PC-9 (cell line): ENCODE results near the gene THEMIS. TPM values are rescaled to one million over a fixed set of nuclear protein-coding genes. Genes with fewer than 3 reads are reported as not detected.

Experiments
- BruUV-seq: library from RNA; stranded (reverse); fragments of 400-500 nt; replicated peaks from 2 replicates; lab custom pipeline; 2021; lab: Mats Ljungman, UMichigan
- CTCF ChIA-PET: fragments of 300-600 bp; sonication (Branson Sonifier 250); formaldehyde crosslinking; loops from one replicate; lab custom pipeline; 2022; ENCODE audit warnings: antibody characterized with exemption; lab: Charles Lee
- POLR2A ChIA-PET: fragments of 300-600 bp; sonication (Branson Sonifier 250); formaldehyde crosslinking; loops from one replicate; lab custom pipeline; 2022; ENCODE audit warnings: antibody characterized with exemption; ENCODE audit not compliant: unreplicated experiment; lab: Charles Lee
- DNase-seq, 2 experiments: peaks; one replicate each; pipeline versions ENCODE4 v3.0.0 to v3.0.0-alpha.2; 2015 to 2022; ENCODE audit warnings: mixed read lengths in 1 of 2
- H2AFZ ChIP-seq: fragments of 200-600 bp; sonication (generic); 2 replicates; pipeline ENCODE4 v1.8.1; 2017; ENCODE audit warnings: antibody characterized with exemption
- H3F3A ChIP-seq: fragments of 200-600 bp; sonication (generic); 2 replicates; pipeline ENCODE4 v1.8.1; 2017; ENCODE audit warnings: antibody characterized with exemption, mild to moderate bottlenecking, low read depth; ENCODE audit not compliant: insufficient read depth
- H3K27ac ChIP-seq: fragments of 200-600 bp; sonication (generic); 2 replicates; pipeline ENCODE4 v1.6.1; 2016; ENCODE audit warnings: mixed run types
- H3K27me3 ChIP-seq: fragments of 200-600 bp; sonication (generic); 2 replicates; pipeline ENCODE4 v1.6.1; 2016; ENCODE audit warnings: low read depth, mixed run types; ENCODE audit not compliant: insufficient read depth
- H3K36me3 ChIP-seq: fragments of 200-600 bp; sonication (generic); 2 replicates; pipeline ENCODE4 v1.6.1; 2016; ENCODE audit warnings: low read depth, mixed run types
- H3K4me1 ChIP-seq: fragments of 200-600 bp; sonication (generic); replicated peaks from 2 replicates; pipeline ENCODE4 v1.6.1; 2016; ENCODE audit warnings: mixed run types; ENCODE audit not compliant: insufficient read depth
- H3K4me2 ChIP-seq: fragments of 200-600 bp; sonication (generic); 2 replicates; pipeline ENCODE4 v1.6.1; 2017; ENCODE audit warnings: mixed run types
- H3K4me3 ChIP-seq: fragments of 200-600 bp; sonication (generic); 2 replicates; pipeline ENCODE4 v1.6.1; 2016; ENCODE audit warnings: mixed run types
- H3K79me2 ChIP-seq: fragments of 200-600 bp; sonication (generic); 2 replicates; pipeline ENCODE4 v1.6.1; 2017; ENCODE audit warnings: low read depth, mixed run types
- H3K9me2 ChIP-seq: fragments of 200-600 bp; sonication (generic); 2 replicates; pipeline ENCODE4 v1.8.1; 2017; ENCODE audit warnings: mild to moderate bottlenecking; ENCODE audit not compliant: insufficient read depth
- H3K9me3 ChIP-seq: fragments of 200-600 bp; sonication (generic); 2 replicates; pipeline ENCODE4 v1.8.1; 2016; ENCODE audit warnings: low read depth; ENCODE audit not compliant: insufficient read depth
- H4K20me1 ChIP-seq: fragments of 200-600 bp; sonication (generic); 2 replicates; pipeline ENCODE4 v1.8.1; 2017; ENCODE audit not compliant: insufficient read depth
- CTCF ChIP-seq: fragments of 200-600 bp; sonication (generic); conservative IDR thresholded peaks from 2 replicates; pipeline ENCODE4 v1.6.1; 2017; ENCODE audit warnings: mixed run types, antibody characterized with exemption, mild to moderate bottlenecking, moderate library complexity
- EZH2 ChIP-seq: fragments of 200-600 bp; sonication (generic); IDR thresholded peaks from 2 replicates; pipeline ENCODE4 v1.8.0; 2017; ENCODE audit warnings: antibody characterized with exemption, low read depth
- intact Hi-C: fragments of 100-400 bp; cut with micrococcal nuclease; formaldehyde crosslinking; loops from one replicate; pipeline ENCODE4 v1.10.0; 2022; ENCODE audit not compliant: unreplicated experiment
- total RNA-seq: library from RNA; stranded (reverse); gene quantifications from 2 replicates; pipeline ENCODE4 v1.2.3, GENCODE V29; 2021

Gene THEMIS
- total RNA-seq, 1 experiment from 2014 or later: not detected

GRCh38 chr6:127934956-127935355 lies 34.1 kb upstream of the THEMIS start:
- Histone ChIP-seq H3F3A (peaks cover 12% of the 10 kb centered on the region; the same call in 1 of the 2 replicates), H3K79me2 (no peaks in the 10 kb centered on the region), H3K27me3 (no peaks in the 10 kb centered on the region), H2AFZ (no peak overlapping the region), H3K9me3 (peaks cover 7% of the 10 kb centered on the region; the same call in 1 of the 2 replicates), H3K4me1 (peaks cover 21% of the 10 kb centered on the region), H3K9me2 (no peaks in the 10 kb centered on the region), H3K36me3 (no peaks in the 10 kb centered on the region), H3K27ac (no peak overlapping the region), H4K20me1 (no peaks in the 10 kb centered on the region), H3K4me2 (no peak overlapping the region), H3K4me3 (no peak overlapping the region)
- TF ChIP-seq EZH2 (no peak), CTCF (no peak)
- CTCF ChIA-PET: no interaction called here
- POLR2A ChIA-PET: no interaction called here
- no TSS peak for BruUV-seq
- no peak for DNase-seq
- intact Hi-C loops: no loop called here

GRCh38 chr6:127933852-127934840 lies 33.3 kb upstream of the THEMIS start:
- no peak overlapping the region for H3K4me2 ChIP-seq
- intact Hi-C loops: no loop called here
- H4K20me1 ChIP-seq: no peaks in the 10 kb centered on the region
- peaks cover 7% of the 10 kb centered on the region; the same call in 1 of the 2 replicates for H3K9me3 ChIP-seq
- no peaks in the 10 kb centered on the region for H3K79me2 ChIP-seq
- no TSS peak for BruUV-seq
- no peaks in the 10 kb centered on the region for H3K36me3 ChIP-seq
- H3K9me2 ChIP-seq: no peaks in the 10 kb centered on the region
- H3K27me3 ChIP-seq: no peaks in the 10 kb centered on the region
- CTCF ChIA-PET: no interaction called here
- no peak for TF ChIP-seq CTCF
- no peak for TF ChIP-seq EZH2
- H2AFZ ChIP-seq: no peak overlapping the region
- H3K27ac ChIP-seq: no peak overlapping the region
- peaks cover 13% of the 10 kb centered on the region for H3K4me1 ChIP-seq
- no peak for DNase-seq
- POLR2A ChIA-PET: no interaction called here
- H3K4me3 ChIP-seq: no peak overlapping the region
- H3F3A ChIP-seq: peaks cover 5% of the 10 kb centered on the region; the same call in 1 of the 2 replicates

GRCh38 chr6:127933137-127933536 lies 32.3 kb upstream of the THEMIS start:
- no peaks in the 10 kb centered on the region for H3K27me3 ChIP-seq
- CTCF ChIA-PET: no interaction called here
- intact Hi-C loops: no loop called here

More at GRCh38 chr6:127933137-127933536, 32.3 kb upstream of the THEMIS start:
- POLR2A ChIA-PET: no interaction called here
- no peaks in the 10 kb centered on the region for H3K79me2 ChIP-seq
- no peak overlapping the region for H3K4me3 ChIP-seq
- no peak for DNase-seq
- H3K4me1 ChIP-seq: peaks cover 3% of the 10 kb centered on the region
- no peak overlapping the region for H3K27ac ChIP-seq
- no peak overlapping the region for H3K4me2 ChIP-seq
- H4K20me1 ChIP-seq: no peaks in the 10 kb centered on the region
- H3K9me3 ChIP-seq: peaks cover 7% of the 10 kb centered on the region; the same call in 1 of the 2 replicates
- no peaks in the 10 kb centered on the region for H3F3A ChIP-seq
- TF ChIP-seq CTCF: no peak
- no peaks in the 10 kb centered on the region for H3K36me3 ChIP-seq
- H2AFZ ChIP-seq: no peak overlapping the region
- no TSS peak for BruUV-seq
- H3K9me2 ChIP-seq: no peaks in the 10 kb centered on the region
